HCT116 (cell line): ENCODE data around the gene S100G.

Experiments used
- CTCF ChIP-seq, 3 experiments: fragments of 200-600 bp in 1 of 3; sonication (generic) in 1 of 3; IDR thresholded peaks in 2 of 3; conservative IDR thresholded peaks in 1 of 3; 2 replicates each; pipeline ENCODE4 v1.5.1; 2012 to 2017; ENCODE audit warnings: low read depth in 2 of 3, low read length in 2 of 3, antibody characterized with exemption in 1 of 3, borderline replicate concordance in 1 of 3, control low read depth in 1 of 3, mild to moderate bottlenecking in 1 of 3, mixed read lengths in 1 of 3, mixed run types in 1 of 3, moderate library complexity in 1 of 3; ENCODE audit not compliant: insufficient read depth in 1 of 3
- ELF1 ChIP-seq: IDR thresholded peaks from 2 replicates; pipeline ENCODE4 v1.6.1; 2012; ENCODE audit warnings: low read depth, borderline replicate concordance

GRCh38 chrX:16617382-16617781 is 32.6 kb upstream of the S100G start:
- no peak for TF ChIP-seq CTCF (IDR thresholded peaks at IDR 0.05 in 2 of 3, conservative IDR thresholded peaks at IDR 0.05 in 1 of 3; ENCODE audit: borderline replicate concordance in 1 of 3, insufficient read depth in 1 of 3, low read depth in 2 of 3, low read length in 2 of 3)
- TF ChIP-seq ELF1: no peak
